GM18951 (cell line): Measurements from ENCODE around the gene NAA60.

ENCODE experiments used
- POLR2A ChIP-seq: IDR thresholded peaks from 4 replicates; pipeline ENCODE4 v1.6.1; 2011; ENCODE audit warnings: mild to moderate bottlenecking; ENCODE audit not compliant: insufficient read length, insufficient read depth; ENCODE audit errors: extremely low read depth
- in situ Hi-C: fragments of 300-500 bp; cut with MboI; formaldehyde crosslinking; loops from one replicate; pipeline ENCODE4 v1.12.0; 2022; ENCODE audit warnings: low sequenced_read_pairs, mixed read lengths, inconsistent platforms; ENCODE audit not compliant: unreplicated experiment

NAA60 gene

GRCh38 chr16:3457434-3458252 lies 14.2 kb downstream of the NAA60 start:
- in situ Hi-C loops = no loop called here
- TF ChIP-seq POLR2A = peak; percentile 81

- TF ChIP-seq POLR2A = no peak
Measured at GRCh38 chr16:3458278-3458851, 14.9 kb downstream of the NAA60 start.

DNA sequence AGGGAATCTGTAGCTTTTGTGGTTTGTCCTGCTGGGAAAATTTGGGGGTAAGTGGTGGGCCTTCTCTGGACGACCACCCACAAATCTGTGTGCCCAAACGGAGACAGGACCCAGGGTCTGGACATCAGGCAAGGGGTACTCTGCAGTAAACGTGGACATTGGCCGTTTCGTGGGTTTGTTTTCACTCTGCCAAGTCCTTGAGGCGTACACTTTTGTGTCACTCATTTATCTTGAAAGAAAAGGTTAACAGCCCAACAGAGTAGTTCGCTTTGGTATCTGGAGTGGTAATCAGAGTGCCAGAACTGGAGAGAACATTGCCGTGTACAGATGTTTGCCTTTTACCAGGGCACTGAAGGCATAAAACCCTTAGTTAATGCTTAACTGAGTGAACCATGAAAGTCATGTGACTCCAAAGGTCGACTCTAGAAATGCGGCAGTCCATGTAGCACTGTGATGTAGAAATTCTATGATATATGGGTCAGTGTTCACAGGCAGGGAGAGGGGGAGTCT lies 15.4 kb downstream of the NAA60 start:
- in situ Hi-C loops = no loop called here
- no peak for TF ChIP-seq POLR2A

More at GRCh38 chr16:3458278-3458851, 14.9 kb downstream of the NAA60 start:
- in situ Hi-C loops = no loop called here

DNA sequence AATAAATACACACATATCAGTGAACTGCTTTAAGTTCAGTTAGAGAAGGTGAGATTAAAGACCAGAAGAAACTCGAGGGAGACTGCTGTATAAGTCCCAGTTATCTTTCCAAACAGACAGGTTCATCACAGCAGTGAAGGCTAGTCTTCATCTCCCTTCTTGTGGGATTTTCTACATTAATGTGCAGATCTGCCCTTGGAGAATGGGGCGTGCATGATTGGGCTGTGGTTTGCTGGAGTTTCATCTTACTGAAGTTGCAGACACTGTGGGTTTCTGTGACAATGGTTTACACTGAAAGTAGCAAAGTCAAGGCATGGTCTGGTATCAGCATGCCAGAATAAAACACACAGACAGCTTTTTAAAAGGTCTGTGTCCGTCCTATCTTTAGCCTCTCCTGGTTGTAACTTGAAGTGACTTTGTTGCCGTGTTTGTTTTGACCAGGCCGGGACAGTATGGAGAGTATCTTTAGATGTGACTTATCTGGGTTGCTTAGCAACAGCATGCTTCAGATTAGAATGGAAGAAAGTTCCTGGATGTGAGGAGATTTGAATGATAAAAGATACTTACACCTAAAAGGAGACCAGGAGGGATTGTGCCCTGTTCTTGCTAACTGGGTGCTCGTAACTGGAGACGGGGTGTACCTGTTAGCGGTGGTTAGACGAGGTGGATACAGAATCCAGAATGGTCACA lies 16.1 kb downstream of the NAA60 start:
- in situ Hi-C loops = no loop called here

DNA sequence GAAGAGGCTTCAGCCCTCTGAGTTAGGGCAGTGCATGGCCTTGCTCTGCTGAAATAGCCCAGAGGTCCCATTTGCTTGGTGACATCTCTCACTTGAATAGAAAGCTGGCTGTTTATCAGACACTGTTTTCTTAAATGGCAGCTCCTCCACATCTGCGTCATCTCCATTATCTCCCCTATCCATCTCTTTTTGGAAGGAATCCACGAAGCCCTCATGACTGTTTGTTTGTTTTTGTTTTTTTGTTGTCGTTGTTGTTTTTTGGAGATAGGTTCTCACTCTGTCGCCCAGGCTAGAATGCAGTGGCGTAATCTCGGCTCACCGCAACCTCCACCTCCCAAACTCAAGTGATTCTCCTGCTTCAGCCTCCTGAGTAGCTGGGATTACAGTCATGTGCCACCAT lies 16.6 kb downstream of the NAA60 start:
- in situ Hi-C loops = no loop called here
- no peak for TF ChIP-seq POLR2A

More for the DNA sequence above, 16.1 kb downstream of the NAA60 start:
- TF ChIP-seq POLR2A = no peak

GRCh38 chr16:3460585-3460984 lies 17.1 kb downstream of the NAA60 start:
- in situ Hi-C loops = no loop called here
- TF ChIP-seq POLR2A = no peak

GRCh38 chr16:3461151-3461550 lies 17.7 kb downstream of the NAA60 start:
- in situ Hi-C loops = no loop called here
- no peak for TF ChIP-seq POLR2A

GRCh38 chr16:3465301-3465700 lies 21.8 kb downstream of the NAA60 start:
- in situ Hi-C loops = no loop called here
- TF ChIP-seq POLR2A = no peak

- in situ Hi-C loops = no loop called here
- TF ChIP-seq POLR2A = no peak
Measured at GRCh38 chr16:3465911-3466584, 22.6 kb downstream of the NAA60 start.

DNA sequence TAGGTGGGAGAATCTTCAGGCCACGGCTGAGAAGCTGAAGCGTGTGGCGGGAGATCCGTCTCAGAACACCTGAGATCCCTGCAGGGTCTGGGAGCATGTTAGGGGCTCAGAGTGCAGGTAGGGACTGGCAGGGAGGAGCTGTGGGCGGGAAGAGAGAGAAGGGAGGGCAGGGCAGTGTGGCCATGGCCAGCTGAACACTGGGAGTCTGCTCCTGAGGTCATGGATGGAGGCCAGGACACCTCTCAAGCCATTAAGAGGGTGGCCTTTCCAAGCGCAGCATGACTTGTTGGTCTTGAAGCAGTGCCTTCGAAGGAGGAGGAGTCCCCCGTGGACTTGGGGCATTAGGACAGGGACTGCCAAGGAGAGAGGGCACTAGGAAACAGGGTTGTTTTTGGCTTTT lies 23.7 kb downstream of the NAA60 start:
- no peak for TF ChIP-seq POLR2A

DNA sequence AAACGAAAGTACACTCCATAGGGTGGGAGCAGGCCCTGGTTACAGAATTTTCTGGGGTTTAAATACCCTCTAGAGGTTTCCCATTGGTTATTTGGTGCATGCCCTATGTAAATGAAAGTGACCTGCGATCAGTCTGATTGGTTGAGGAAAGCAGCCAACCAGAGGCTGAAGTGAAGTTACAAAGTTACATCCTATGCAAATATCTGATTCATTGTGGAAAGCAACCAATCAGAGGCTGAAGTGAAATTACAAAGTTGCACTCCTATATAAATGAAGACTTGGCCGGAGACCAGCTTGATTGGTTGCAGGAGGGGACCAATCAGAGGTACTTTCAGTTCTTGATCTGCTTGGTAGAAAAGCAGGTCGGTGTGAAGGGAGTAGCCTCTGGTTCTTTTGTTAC lies 24.4 kb downstream of the NAA60 start:
- in situ Hi-C loops = no loop called here
- TF ChIP-seq POLR2A = no peak

More for the DNA sequence above, 23.7 kb downstream of the NAA60 start:
- in situ Hi-C loops = no loop called here

GRCh38 chr16:3468501-3468900 lies 25.0 kb downstream of the NAA60 start:
- TF ChIP-seq POLR2A = no peak
- in situ Hi-C loops = no loop called here

- in situ Hi-C loops = no loop called here
- no peak for TF ChIP-seq POLR2A
Measured at GRCh38 chr16:3469736-3470135, 26.3 kb downstream of the NAA60 start.
